ENCODE results near the gene PCDHGC3. TPM values are rescaled to one million over a fixed set of nuclear protein-coding genes. Genes with fewer than 3 reads are reported as not detected.
A peak's percentile ranks its signal among the peaks of the same experiment; 100 is the strongest.

Gene PCDHGC3
- total RNA-seq, 1 experiment from 2014 or later = 29.1 TPM

- TF ChIP-seq IRF2 (CRISPR knock-in tag; IDR thresholded peaks at IDR 0.05; ENCODE audit: borderline replicate concordance, low read depth) (no peak), PRRX2 (CRISPR knock-in tag; IDR thresholded peaks at IDR 0.05) (no peak), ZBTB21 (CRISPR knock-in tag; IDR thresholded peaks at IDR 0.05; ENCODE audit: borderline replicate concordance) (0 out of 2 replicates have a peak, but pooled peaks have one; percentile 77), HMGA2 (CRISPR knock-in tag; IDR thresholded peaks at IDR 0.05) (no peak), TP53 (CRISPR knock-in tag; IDR thresholded peaks at IDR 0.05) (no peak), ETV6 (CRISPR knock-in tag; IDR thresholded peaks at IDR 0.05) (peak; percentile 47; the same call in 1 of the 2 replicates), E2F1 (CRISPR knock-in tag; IDR thresholded peaks at IDR 0.05) (no peak), CREM (CRISPR knock-in tag; IDR thresholded peaks at IDR 0.05) (no peak), ERG (CRISPR knock-in tag; IDR thresholded peaks at IDR 0.05) (no peak), ZNF425 (CRISPR knock-in tag; conservative IDR thresholded peaks at IDR 0.05) (no peak), ATF1 (CRISPR knock-in tag; IDR thresholded peaks at IDR 0.05) (no peak), STAT6 (CRISPR knock-in tag; conservative IDR thresholded peaks at IDR 0.05; ENCODE audit: low read depth) (no peak), ZNF138 (CRISPR knock-in tag; conservative IDR thresholded peaks at IDR 0.05) (peak; percentile 64; the same call in 1 of the 2 replicates), KAT7 (CRISPR knock-in tag; IDR thresholded peaks at IDR 0.05; ENCODE audit: borderline replicate concordance) (no peak), ZNF219 (CRISPR knock-in tag; IDR thresholded peaks at IDR 0.05; ENCODE audit: borderline replicate concordance) (no peak), NFATC4 (CRISPR knock-in tag; IDR thresholded peaks at IDR 0.05) (no peak), AFF4 (CRISPR knock-in tag; IDR thresholded peaks at IDR 0.05; ENCODE audit: borderline replicate concordance) (no peak), ZNF317 (CRISPR knock-in tag; IDR thresholded peaks at IDR 0.05; ENCODE audit: borderline replicate concordance, low read depth) (no peak), OVOL2 (CRISPR knock-in tag; IDR thresholded peaks at IDR 0.05; ENCODE audit: borderline replicate concordance) (no peak), E2F5 (CRISPR knock-in tag; IDR thresholded peaks at IDR 0.05) (no peak), GABPB1 (CRISPR knock-in tag; IDR thresholded peaks at IDR 0.05) (no peak), ATF6 (CRISPR knock-in tag; IDR thresholded peaks at IDR 0.05) (no peak), USF1 (CRISPR knock-in tag; IDR thresholded peaks at IDR 0.05) (no peak), RORB (CRISPR knock-in tag; IDR thresholded peaks at IDR 0.05) (no peak), GTF2I (CRISPR knock-in tag; conservative IDR thresholded peaks at IDR 0.05) (no peak), MYBL2 (CRISPR knock-in tag; IDR thresholded peaks at IDR 0.05) (no peak)
Measured at GRCh38 chr5:141512390-141512910, 36.7 kb downstream of the PCDHGC3 start (continued).

Measured in WTC11 (cell line).